PC-9 (cell line): ENCODE results near the gene RAD52.

ENCODE experiments used
- EZH2 ChIP-seq: fragments of 200-600 bp; sonication (generic); IDR thresholded peaks from 2 replicates; pipeline ENCODE4 v1.8.0; 2017; ENCODE audit warnings: antibody characterized with exemption, low read depth
- TF ChIP-seq, protein P1 (sequence below): fragments of 200-600 bp; sonication (generic); conservative IDR thresholded peaks from 2 replicates; pipeline ENCODE4 v1.6.1; 2017; ENCODE audit warnings: mixed run types, antibody characterized with exemption, mild to moderate bottlenecking, moderate library complexity

- TF ChIP-seq, protein P1, sequence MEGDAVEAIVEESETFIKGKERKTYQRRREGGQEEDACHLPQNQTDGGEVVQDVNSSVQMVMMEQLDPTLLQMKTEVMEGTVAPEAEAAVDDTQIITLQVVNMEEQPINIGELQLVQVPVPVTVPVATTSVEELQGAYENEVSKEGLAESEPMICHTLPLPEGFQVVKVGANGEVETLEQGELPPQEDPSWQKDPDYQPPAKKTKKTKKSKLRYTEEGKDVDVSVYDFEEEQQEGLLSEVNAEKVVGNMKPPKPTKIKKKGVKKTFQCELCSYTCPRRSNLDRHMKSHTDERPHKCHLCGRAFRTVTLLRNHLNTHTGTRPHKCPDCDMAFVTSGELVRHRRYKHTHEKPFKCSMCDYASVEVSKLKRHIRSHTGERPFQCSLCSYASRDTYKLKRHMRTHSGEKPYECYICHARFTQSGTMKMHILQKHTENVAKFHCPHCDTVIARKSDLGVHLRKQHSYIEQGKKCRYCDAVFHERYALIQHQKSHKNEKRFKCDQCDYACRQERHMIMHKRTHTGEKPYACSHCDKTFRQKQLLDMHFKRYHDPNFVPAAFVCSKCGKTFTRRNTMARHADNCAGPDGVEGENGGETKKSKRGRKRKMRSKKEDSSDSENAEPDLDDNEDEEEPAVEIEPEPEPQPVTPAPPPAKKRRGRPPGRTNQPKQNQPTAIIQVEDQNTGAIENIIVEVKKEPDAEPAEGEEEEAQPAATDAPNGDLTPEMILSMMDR, result no peak
- no peak for TF ChIP-seq EZH2
These were observed 6.4 kb downstream of the RAD52 start for GRCh38 chr12:943051-943450.
